T1000 (cell line): Measurements from ENCODE around the gene ZP4.
A peak's percentile ranks its signal among the peaks of the same experiment; 100 is the strongest.
"Not testable (repeated sequence)": the region's sequence is repeated elsewhere in the genome, so short reads cannot be mapped to it uniquely, and the experiment has no call there.

Experiments used
- DNase-seq: peaks from one replicate; lab custom pipeline; 2025; ENCODE audit warnings: mixed read lengths; lab: John Stamatoyannopoulos, UW

The ZP4 gene

DNA sequence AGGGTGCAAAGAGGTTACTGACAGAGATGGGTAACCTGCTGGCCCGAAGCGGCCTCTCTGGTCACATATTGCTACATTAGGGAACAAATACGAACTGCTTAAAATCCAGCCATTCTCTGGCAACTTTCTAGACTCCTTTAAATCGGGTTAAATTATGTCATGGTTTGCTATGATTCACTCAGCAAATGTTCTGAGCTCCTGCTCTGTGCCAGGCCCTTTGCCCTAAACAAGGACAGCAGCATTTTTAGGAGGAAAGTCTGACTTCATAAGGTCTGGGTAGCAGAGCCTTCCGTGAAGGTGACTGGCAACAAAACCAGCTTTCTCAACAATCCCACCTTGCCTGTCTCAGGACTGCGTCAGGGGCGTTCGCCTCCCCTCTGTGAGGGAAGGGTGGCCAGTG, 15.4 kb downstream of the ZP4 start:
- DNase-seq: no peak

DNA sequence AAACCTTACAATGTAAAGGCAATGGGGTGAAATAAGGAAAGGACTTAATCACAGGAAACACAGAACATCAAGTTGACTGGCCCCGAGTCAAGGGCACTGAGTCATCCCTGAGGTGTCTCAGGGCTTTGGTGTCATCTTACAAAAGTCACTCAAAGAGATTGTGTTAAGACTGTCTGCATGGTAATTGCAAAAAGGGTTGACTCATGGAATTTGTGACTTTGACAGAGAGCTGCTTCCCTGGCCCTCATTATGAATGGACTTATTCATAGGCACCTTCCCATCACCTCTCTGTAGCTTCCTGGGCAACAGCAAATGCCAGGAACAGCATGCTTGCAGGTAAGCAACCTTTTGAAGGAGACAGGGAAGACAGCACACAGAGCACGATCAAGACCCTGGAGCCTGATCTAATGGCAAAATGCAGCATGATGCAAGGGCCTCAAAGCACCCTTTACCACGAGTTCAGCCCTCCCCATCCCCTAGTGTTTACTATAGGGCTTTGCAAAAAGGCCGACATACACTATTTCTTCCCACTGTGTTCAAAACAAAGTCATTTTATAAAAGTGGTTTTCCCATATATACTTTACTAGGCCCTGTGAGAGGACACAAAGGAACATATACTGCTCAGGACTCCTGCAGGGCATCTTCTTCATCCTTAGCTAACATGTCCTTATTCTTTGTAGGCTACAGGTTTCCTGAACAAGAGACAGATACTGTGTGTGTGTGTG, 17.1 kb downstream of the ZP4 start:
- DNase-seq: peak; percentile 22

DNA sequence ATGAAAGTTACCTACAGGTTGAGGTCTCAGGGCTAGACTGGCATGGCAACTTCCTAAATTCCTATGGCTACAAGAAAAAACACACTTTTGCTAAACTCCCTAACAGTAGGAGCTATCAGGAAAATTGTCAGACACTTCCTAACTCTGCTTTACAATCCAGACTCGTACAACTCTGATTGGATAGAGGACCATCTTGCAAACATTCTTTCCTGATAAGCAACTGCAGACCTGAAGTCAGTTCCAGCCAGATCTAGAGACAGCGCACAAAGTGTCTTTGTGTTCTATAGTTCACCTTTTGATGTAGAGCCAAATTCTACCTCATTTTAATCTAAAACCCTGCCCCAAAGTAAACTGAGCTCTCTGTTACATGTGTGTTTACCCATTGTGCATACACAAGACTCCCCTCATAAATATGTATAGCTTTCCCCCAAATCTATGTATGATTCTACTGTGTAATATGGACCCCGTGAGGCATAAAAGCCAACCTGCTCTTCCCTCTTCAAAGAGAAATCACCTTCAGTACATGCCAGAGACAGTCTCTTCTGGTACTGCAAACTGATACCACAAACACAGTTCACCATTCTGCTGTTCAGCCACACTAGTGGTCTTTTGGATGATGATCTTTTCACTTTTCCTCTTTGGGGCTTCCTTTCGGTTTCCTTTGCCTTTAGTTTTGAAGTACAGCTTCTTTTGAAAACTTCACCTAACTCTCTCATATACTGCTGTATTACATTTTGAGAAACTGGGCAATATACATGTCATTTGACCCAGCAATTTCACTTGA, 21.7 kb downstream of the ZP4 start:
- no peak for DNase-seq

DNA sequence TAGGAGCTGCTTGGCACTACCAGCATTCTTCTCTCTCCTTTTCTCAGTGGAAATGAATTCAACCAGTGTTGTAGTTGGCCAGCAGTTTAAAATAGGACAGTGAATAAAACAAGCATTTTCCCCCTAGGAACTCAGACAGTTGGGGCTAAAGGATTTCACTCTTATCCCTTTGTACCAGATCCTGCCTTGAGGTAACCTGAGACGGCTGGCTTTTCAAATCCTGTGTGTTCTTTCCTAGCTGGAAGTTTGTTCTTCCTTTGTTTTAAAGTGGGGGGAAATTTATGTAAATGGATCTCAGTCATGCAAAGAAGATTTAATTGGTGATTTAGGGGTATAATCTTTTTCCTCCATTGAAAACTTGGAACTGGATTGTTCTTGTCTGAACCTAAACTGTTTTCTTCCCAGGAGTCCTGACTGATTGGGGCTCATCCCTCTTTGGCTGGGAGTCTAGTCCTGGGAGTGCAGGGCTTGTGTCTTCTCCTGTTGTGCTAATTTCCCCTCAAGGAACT, 23.3 kb downstream of the ZP4 start:
- no peak for DNase-seq

DNA sequence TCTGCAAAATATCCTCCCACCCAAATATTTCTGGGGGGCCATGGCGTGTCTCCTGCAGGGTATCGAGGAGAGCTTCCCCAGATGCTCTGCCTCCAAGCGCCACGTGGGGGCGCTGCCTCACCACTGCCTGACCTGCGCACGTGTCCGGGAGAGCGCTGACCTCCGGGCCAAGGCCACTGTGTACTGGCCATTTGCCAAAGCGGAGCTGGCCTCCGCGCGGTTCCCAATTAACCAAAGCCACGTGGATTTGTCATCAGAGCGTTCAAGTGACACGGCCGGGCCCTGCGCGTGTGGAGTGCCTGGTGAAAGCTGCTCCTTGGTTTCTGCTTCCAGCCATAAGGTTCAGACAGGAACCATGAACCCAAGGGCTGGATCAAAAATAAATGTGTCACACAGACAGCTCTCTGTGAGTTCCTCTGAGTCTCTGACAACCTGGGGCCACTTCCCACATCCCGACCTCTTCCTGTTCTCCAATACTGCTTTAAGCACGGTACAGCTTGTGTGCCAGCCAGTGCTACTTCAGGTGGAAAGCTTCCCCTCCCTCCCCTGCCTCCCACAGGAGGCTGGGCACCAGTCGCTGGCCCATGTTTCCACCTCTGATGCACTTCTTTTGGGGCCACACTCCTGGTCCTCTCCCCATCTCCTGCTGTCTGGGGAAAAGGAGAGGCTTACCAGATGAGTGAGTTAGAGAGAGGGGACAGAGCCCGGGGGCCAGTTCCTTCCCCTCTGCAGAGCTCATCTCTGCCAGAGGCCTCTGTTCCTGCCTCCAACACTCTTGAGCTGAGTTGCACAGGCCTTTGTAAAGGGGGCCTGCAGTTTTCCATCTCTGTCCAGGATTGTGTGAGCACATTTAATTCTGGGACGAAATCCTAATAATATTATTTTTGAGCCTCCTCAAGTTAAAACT, 26.1 kb downstream of the ZP4 start:
- DNase-seq: peak; percentile 42

DNA sequence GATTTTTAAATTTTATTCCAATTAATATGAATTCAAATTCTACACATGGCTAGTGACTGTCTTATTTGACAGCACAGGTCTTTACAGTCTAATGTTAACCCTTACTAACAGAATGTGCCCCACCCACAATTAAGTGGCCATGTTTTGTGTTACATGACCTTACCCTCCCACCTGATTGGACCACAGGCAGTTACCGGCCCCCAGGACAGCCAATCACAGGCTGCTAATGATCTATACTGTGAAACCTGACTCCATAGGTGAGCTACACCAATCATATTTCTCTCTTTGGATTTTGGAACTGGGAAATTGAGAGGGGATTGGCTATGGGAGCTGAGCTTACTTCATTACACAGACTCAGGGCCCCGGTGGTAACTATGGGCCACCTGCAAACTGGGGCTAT, 27.5 kb downstream of the ZP4 start:
- DNase-seq: no peak

DNA sequence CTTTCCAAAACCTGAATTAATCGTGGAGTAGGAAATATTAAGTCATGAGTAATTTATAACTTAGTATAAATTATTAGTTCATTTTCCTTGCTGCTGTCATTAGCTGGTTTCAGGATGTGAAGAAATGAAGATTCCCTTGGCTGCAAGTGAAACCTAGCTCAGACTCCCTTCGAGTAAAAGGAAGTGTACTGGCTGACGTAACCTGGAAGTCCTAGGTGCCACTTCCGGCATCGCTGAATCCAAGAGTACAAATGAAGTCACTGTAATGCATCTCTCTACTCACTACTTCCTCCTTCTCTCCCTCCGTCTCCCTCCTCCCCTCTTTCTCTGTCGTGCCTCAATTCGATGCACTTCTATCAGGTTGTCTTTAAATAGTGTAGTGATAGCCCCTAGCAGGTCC, 28.8 kb downstream of the ZP4 start:
- DNase-seq: no peak

DNA sequence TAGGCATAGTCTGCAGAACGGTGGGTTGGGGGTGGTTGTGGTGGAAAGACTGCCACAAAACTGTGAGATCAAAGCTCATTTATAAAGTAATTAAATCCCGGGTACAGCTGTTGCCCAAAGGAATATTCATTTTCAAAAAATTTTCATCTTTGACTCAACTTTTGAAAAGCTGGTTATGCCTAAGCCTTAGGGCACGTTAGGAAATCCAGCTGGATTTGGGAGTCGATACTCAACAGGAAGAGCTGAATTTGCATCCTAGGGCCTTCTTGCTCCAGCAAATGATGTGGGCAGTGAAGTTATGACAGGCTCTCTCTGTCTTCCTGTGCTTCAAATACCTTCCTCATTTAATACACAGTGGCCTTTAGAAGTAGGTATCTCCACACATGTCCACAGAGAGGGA, 31.7 kb downstream of the ZP4 start:
- no peak for DNase-seq

DNA sequence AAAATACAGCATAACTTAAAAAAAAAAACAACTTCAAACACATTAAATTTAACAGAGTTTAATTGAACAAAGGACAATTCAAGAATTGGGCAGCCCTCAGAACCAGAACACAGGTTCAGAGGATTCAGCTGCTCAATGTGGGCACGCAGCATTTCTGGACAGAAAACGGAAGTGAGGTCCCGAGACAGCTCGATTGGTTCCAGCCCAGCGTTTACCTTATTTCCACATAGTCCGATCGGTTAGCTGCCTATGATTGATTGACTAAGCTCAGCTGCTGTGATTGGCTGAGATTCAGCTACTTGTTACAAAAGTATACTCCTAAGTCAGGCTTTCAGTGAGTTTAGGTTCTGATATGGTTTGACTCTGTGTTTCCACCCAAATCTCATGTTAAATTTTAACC, 33.3 kb downstream of the ZP4 start:
- no peak for DNase-seq

DNA sequence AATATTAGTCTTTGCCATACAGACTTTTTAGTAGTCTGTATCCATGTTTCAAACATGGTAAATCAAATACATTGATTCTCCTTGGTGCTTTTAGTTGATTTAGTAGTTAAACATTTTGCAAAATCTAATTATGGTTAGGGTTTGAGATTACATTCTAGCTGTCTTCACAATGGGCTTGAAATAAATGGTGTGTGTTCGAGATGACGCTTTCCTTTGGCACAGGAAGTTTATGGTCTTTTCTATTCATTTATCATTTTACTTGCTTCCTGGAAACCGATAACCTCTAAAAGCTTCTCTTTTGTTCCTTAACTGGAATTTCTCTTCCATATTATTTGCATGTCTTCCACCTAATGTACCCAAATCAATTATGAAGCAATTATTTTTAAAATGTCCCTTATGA, 38.4 kb downstream of the ZP4 start:
- no peak for DNase-seq

DNA sequence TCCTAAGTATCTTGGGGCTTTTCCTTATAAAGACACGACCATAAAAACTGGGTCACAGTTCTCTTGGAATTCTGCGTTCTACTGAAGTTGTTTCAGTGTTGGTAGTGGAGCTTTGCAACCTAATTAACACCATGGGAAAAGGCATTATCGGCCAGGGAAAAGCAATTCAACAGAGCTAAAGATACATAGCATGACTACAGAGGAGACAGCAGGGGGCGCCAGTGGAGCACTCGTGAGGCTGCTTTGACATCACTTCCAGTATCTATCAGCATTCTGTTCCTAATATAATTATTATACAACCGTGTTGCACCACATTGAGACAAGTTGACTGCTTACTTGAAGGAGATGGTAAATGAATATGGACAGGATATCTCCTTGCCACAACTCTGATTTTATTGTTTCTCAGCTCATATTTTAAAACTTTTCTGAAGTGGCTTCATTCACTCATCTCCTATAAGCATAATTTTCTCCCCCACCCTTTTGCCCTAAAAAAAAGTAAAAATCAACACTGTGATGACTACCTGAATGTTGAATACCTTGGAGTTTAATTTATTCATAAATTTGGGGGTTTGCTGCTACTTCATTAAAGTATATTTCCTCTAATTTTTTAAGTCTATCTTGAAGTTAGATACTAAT, 39.4 kb downstream of the ZP4 start:
- DNase-seq: peak; percentile 18

DNA sequence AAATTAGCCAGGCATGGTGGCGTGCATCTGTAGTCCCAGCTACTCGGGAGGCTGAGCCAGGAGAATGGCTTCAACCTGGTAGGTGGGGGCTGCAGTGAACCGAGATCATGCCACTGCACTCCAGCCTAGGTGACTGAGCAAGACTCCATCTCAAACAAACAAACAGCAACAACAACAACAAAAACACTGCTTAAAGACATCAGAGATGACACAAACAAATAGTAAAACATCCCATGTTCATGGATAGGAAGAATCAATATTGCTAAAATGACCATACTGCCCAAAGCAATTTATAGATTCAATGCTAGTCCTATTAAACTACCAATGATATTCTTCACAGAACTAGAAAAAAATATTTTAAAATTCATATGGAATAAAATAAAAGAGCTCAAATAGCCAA, 47.2 kb downstream of the ZP4 start:
- not testable (repeated sequence) for DNase-seq

DNA sequence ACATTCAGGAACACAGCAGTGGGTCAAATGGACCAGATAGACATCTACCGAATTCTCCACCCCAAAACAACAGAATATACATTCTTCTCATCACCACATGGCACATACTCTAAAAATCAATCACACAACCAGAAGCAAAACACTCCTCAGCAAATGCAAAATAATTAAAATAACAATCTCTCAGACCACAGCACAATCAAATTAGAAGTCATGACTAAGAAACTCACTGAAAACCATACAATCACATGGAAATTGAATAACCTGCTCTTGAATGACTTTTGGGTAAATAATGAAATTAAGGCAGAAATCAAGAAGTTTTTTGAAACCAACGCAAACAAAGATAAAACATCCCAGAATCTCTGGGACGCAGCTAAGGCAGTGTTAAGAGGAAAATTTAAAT, 49.2 kb downstream of the ZP4 start:
- no peak for DNase-seq

DNA sequence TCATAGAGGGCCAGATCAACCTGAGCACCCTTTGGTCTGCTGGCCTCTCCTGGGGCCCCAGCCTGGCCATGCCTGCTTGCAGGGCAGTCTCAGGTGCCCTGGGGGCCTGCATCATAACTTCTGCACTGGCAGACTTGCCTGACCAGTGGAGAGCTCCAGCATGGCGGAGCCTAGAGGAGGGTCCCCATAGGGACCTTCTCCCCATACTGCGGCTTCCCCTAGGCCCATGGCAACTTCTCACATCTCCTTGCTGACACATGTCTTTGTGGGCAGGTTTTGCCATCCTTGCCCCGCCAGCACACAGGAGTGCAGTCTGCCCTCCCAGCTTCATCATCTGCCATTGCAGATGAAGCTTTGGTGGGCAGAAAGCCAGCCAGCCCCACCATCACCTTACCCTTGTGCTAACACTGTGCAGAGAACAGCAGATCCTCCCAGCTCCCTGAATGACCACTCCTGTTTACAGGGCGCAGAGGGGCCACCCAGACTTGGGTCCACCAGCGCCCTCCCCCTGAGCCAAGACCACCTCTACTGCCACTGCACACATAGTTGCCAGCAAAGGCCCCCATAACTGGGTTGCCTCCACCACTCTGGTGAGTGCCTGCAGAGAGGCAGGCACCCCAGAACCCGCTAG, 51.7 kb downstream of the ZP4 start:
- DNase-seq: no peak

DNA sequence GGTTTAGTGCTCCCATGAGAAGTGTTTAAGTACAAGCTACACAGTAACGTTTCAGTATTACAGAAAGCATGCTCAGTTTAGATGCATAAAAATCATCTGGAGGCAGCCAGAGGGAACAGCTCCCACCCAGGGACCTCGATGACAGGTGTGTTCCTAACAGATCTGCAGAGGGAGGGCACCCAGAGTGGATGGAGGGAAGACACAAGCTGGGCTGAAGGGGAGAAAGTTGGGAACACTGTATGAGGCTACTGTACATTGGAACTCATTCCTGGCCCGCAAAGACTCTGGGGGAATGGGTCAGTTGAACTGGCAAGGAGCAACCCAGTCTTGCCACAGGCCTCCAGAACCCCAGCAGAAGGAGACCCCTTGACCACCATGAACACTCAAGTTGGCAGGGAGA, 52.4 kb downstream of the ZP4 start:
- DNase-seq: no peak

DNA sequence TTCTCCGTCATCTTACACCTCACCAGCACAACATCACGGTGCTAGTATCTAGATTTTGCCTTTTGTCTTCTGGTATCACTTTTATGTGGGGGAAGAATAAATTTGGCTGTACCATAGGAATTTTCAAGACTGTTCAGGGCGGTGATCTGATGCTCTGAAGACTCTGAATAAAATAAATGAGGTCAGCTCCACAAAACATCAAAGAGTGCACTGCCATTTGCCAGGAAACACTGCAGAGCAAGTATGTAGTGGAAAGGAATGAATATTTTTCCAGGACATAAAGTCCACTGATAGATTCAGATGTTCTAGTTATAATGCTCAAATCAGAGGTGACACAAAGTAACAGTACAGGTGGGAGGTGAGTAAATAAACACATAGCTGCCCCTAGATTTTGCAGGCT, 56.3 kb downstream of the ZP4 start:
- DNase-seq: no peak

DNA sequence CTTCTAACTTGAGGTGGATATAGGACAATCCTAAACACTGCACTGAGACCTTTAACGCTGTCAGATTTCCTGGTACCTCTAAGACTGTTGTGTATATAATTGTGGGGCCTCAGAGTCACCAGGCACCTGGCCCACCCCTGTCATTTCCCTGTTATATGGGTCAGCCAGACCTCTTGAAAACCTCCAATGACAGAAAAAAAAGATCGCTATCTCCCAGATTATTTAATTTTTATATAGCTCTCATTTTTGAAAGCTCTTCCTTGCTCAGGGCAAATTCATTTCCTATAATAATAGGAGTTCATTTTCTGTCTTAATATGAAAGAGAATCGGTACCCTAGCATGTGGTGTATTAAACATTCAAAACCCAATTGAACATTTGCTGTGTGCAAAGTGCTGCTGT, 56.7 kb downstream of the ZP4 start:
- DNase-seq: no peak

DNA sequence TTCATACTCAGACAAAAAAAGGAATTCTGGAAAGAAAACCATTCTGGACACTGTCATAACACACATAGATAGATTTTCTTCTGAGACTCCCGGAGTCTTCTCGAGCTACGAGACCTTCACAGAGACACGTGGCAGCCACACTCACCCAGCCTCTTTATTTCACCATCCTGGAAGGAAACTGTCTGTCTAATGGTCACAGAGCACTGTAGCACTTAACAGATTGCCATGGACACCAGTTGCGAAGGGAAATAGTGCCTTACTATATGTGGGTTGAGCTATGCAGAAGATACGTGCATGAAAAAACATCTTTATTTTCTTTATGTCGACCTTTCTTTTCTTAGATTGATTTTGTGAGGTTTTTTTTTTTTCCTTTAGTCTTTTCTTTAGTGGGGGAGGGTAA, 57.9 kb downstream of the ZP4 start:
- DNase-seq: no peak
